GM12874 (cell line): ENCODE measurements around the gene PDE7B.

Experiments used
- CTCF ChIP-seq: IDR thresholded peaks from 2 replicates; pipeline ENCODE4 v1.5.1; 2011; ENCODE audit warnings: low read depth, mild to moderate bottlenecking, control low read depth, low read length, moderate library complexity; ENCODE audit not compliant: insufficient read depth

PDE7B gene

GRCh38 chr6:135852746-135853145, 1.2 kb downstream of the PDE7B start:
- no peak for TF ChIP-seq CTCF

- no peak for TF ChIP-seq CTCF
Observed at GRCh38 chr6:135853227-135853626, 1.7 kb downstream of the PDE7B start.

- TF ChIP-seq CTCF = no peak
Observed at GRCh38 chr6:135853986-135854385, 2.5 kb downstream of the PDE7B start.

GRCh38 chr6:135854799-135855198, 3.3 kb downstream of the PDE7B start:
- no peak for TF ChIP-seq CTCF

- no peak for TF ChIP-seq CTCF
Observed at GRCh38 chr6:135858931-135859330, 7.4 kb downstream of the PDE7B start.

GRCh38 chr6:135860361-135860760, 8.9 kb downstream of the PDE7B start:
- TF ChIP-seq CTCF = no peak

GRCh38 chr6:135861189-135861588, 9.7 kb downstream of the PDE7B start:
- no peak for TF ChIP-seq CTCF
